Fibroblast of skin of left quadriceps (primary cell): Measurements from ENCODE around the gene ATP1A3.
A peak's percentile ranks its signal among the peaks of the same experiment; 100 is the strongest.
"Not testable (repeated sequence)": the region's sequence is repeated elsewhere in the genome, so short reads cannot be mapped to it uniquely, and the experiment has no call there.

Experiments
- DNase-seq, 2 experiments: peaks; one replicate each; pipeline ENCODE4 v3.0.0-alpha.2; 2013; ENCODE audit warnings: low read depth in 2 of 2

ATP1A3 gene

GRCh38 chr19:41993612-41994483, at the start of gene ATP1A3:
Gene ATP1A3, minus strand, starts transcription at chr19:41994230. Its CDS starts 154 bp downstream, at chr19:41994076.
- no peak for DNase-seq

GRCh38 chr19:42042455-42043170, 48.6 kb upstream of the ATP1A3 start:
- DNase-seq: no peak

GRCh38 chr19:42040491-42040890, 46.5 kb upstream of the ATP1A3 start:
- not testable (repeated sequence) for DNase-seq

GRCh38 chr19:42040031-42040430, 46.0 kb upstream of the ATP1A3 start:
- DNase-seq: no peak

GRCh38 chr19:42038666-42039065, 44.6 kb upstream of the ATP1A3 start:
- DNase-seq: no peak

GRCh38 chr19:42037649-42038048, 43.6 kb upstream of the ATP1A3 start:
- no peak for DNase-seq

GRCh38 chr19:42034640-42035391, 40.8 kb upstream of the ATP1A3 start:
- DNase-seq: peak; percentile 21 to 28

- no peak for DNase-seq
Measured at GRCh38 chr19:42033413-42033812, 39.4 kb upstream of the ATP1A3 start.

- DNase-seq: no peak
Measured at GRCh38 chr19:42032431-42032830, 38.4 kb upstream of the ATP1A3 start.

- no peak for DNase-seq
Measured at GRCh38 chr19:42030645-42031440, 36.8 kb upstream of the ATP1A3 start.

GRCh38 chr19:42028304-42029216, 34.5 kb upstream of the ATP1A3 start:
- DNase-seq: no peak

GRCh38 chr19:42024622-42025111, 30.6 kb upstream of the ATP1A3 start:
- DNase-seq: no peak

GRCh38 chr19:42023943-42024260, 29.9 kb upstream of the ATP1A3 start:
- DNase-seq: no peak

- no peak for DNase-seq
Measured at GRCh38 chr19:42023121-42023942, 29.3 kb upstream of the ATP1A3 start.

- DNase-seq: no peak
Measured at GRCh38 chr19:42022616-42023015, 28.6 kb upstream of the ATP1A3 start.

GRCh38 chr19:42021185-42021584, 27.2 kb upstream of the ATP1A3 start:
- DNase-seq: no peak

GRCh38 chr19:42018503-42019193, 24.6 kb upstream of the ATP1A3 start:
- DNase-seq: no peak

GRCh38 chr19:42017040-42017439, 23.0 kb upstream of the ATP1A3 start:
- DNase-seq: no peak

- DNase-seq: not testable (repeated sequence)
Measured at GRCh38 chr19:42012747-42013146, 18.7 kb upstream of the ATP1A3 start.
